Gastrocnemius medialis (tissue), 4 donors: ENCODE measurements around the gene DNAJA2. TPM values are rescaled to one million over a fixed set of nuclear protein-coding genes. Genes with fewer than 3 reads are reported as not detected.

Experiments used
- ATAC-seq, 2 donors: fragments of 150-250 bp; one replicate each; pipeline ENCODE4 v1.9.1; 2016
- DNase-seq, 2 donors: peaks; one replicate each; pipeline ENCODE4 v3.0.0-alpha.2; 2019
- H3K27ac ChIP-seq, 4 donors: fragments of 200-600 bp; sonication (generic); 1 replicate in 1 of 4; 2 replicates in 3 of 4; pipeline ENCODE4 v1.5.1; 2016 to 2018; ENCODE audit warnings: mild to moderate bottlenecking in 2 of 4, moderate library complexity in 1 of 4
- H3K27me3 ChIP-seq, 3 donors: fragments of 200-600 bp; sonication (generic) in 2 of 3; 1 replicate in 1 of 3; 2 replicates in 2 of 3; pipeline versions ENCODE4 v1.5.1 to v1.6.0; 2016 to 2019; ENCODE audit warnings: mild to moderate bottlenecking in 1 of 3, moderate library complexity in 1 of 3
- H3K36me3 ChIP-seq, 2 donors: fragments of 200-600 bp; sonication (generic) in 1 of 2; one replicate each; pipeline ENCODE4 v1.5.1; 2017 to 2018
- H3K4me1 ChIP-seq, 2 donors: fragments of 200-600 bp; sonication (generic) in 1 of 2; one replicate each; pipeline ENCODE4 v1.5.1; 2016 to 2017; ENCODE audit warnings: mild to moderate bottlenecking in 2 of 2
- H3K4me3 ChIP-seq, 4 donors: fragments of 200-600 bp; sonication (generic) in 3 of 4; 1 replicate in 1 of 4; 2 replicates in 3 of 4; pipeline ENCODE4 v1.5.1; 2016 to 2019; ENCODE audit warnings: mild to moderate bottlenecking in 2 of 4
- H3K9me3 ChIP-seq, 3 donors: fragments of 200-600 bp; sonication (generic) in 2 of 3; 1 replicate in 1 of 3; 2 replicates in 2 of 3; pipeline ENCODE4 v1.5.1; 2016 to 2019
- CTCF ChIP-seq, 5 experiments: fragments of 450-650 bp in 3 of 5; fragments of 200-600 bp in 2 of 5; sonication (generic) in 2 of 5; IDR thresholded peaks in 4 of 5; conservative IDR thresholded peaks in 1 of 5; 1 replicate in 4 of 5; 2 replicates in 1 of 5; pipeline ENCODE4 v1.5.1; 2016 to 2019; ENCODE audit warnings: antibody characterized with exemption in 5 of 5, mild to moderate bottlenecking in 3 of 5, moderate library complexity in 3 of 5
- POLR2A ChIP-seq, 2 donors: fragments of 450-650 bp; IDR thresholded peaks; one replicate each; pipeline ENCODE4 v1.6.1; 2017; ENCODE audit warnings: antibody characterized with exemption in 2 of 2, mild to moderate bottlenecking in 2 of 2, moderate library complexity in 2 of 2
- in situ Hi-C, 4 donors: fragments of 200-750 bp; cut with MboI; loops; one replicate each; pipeline versions ENCODE4 v1.15.0 to v1.8.0; 2017; ENCODE audit warnings: low sequenced_read_pairs in 4 of 4
- intact Hi-C: fragments of 100-400 bp; cut with DNase I; formaldehyde crosslinking; loops from one replicate; pipeline ENCODE4 v1.15.1; 2023; ENCODE audit warnings: low total_unique reads
- total RNA-seq, 4 donors: library from RNA; depleted of rRNA; stranded (reverse); fragments of >200 nt; gene quantifications; one replicate each; pipeline versions ENCODE4 v1.1.0 to v1.2.3, GENCODE V29; 2016

DNAJA2 gene
- total RNA-seq, 4 donors from 2014 or later, result 57.4 to 79.6 (median 70.5) TPM

GRCh38 chr16:46954562-46954961, 18.9 kb downstream of the DNAJA2 start:
- no peaks in the 10 kb centered on the region for H3K9me3 ChIP-seq
- ATAC-seq, result no peak
- no peak overlapping the region for H3K27ac ChIP-seq
- H3K36me3 ChIP-seq, result peaks cover 0 to 45% of the 10 kb centered on the region in 2 donors
- no peaks in the 10 kb centered on the region for H3K4me1 ChIP-seq
- intact Hi-C loops, result no loop called here
- DNase-seq, result no peak
- no peaks in the 10 kb centered on the region for H3K27me3 ChIP-seq
- no peak overlapping the region for H3K4me3 ChIP-seq
- TF ChIP-seq POLR2A (IDR thresholded peaks at IDR 0.05), result no peak
- no peak for TF ChIP-seq CTCF (IDR thresholded peaks at IDR 0.05 in 4 of 5, conservative IDR thresholded peaks at IDR 0.05 in 1 of 5)
- in situ Hi-C loops, result no loop called here

GRCh38 chr16:46950009-46950408, 23.5 kb downstream of the DNAJA2 start:
- H3K27ac ChIP-seq, result no peak overlapping the region
- no peaks in the 10 kb centered on the region for H3K27me3 ChIP-seq
- no peaks in the 10 kb centered on the region for H3K4me1 ChIP-seq
- in situ Hi-C loops (no loop called here), intact Hi-C loops (no loop called here)
- TF ChIP-seq POLR2A (IDR thresholded peaks at IDR 0.05) (no peak), CTCF (IDR thresholded peaks at IDR 0.05 in 4 of 5, conservative IDR thresholded peaks at IDR 0.05 in 1 of 5) (no peak)
- H3K36me3 ChIP-seq, result peaks cover 0 to 1% of the 10 kb centered on the region in 2 donors
- no peak for DNase-seq
- no peak overlapping the region for H3K4me3 ChIP-seq
- ATAC-seq, result no peak
- no peaks in the 10 kb centered on the region for H3K9me3 ChIP-seq

DNA sequence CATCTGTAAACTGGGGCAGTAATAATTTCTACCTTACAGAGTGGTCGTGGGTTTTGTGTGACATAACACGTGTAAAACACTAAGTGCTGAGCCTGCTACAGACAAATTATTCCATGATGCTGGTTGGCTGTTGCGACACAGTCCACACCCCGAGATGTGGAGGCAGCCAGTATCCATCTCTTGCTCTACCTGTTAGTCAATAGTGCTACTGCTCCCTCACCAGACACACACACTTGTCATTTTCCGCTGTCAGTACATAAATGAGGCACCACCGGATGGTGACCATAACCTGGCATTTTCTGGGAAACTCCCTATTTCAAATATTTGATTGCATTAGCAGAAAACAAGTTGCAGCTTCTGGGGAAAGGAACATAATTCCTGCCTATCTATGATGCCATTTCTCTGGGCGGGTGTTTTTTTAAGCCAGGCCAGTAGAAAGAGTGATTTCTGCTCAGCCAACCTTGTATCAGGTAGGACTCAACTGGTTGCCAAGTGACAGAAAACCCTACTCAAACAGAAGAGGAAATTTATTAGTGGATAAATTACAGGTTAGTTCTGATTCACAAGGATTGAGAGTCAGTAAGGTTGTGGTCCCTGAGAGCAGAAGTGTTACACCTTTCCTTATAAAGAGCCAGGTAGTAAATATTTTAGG, 24.1 kb downstream of the DNAJA2 start:
- DNase-seq (no peak), ATAC-seq (no peak)
- no peaks in the 10 kb centered on the region for H3K36me3 ChIP-seq
- no peaks in the 10 kb centered on the region for H3K4me1 ChIP-seq
- no peak overlapping the region for H3K27ac ChIP-seq
- no peaks in the 10 kb centered on the region for H3K9me3 ChIP-seq
- no peaks in the 10 kb centered on the region for H3K27me3 ChIP-seq
- TF ChIP-seq POLR2A (IDR thresholded peaks at IDR 0.05) (no peak), CTCF (IDR thresholded peaks at IDR 0.05 in 4 of 5, conservative IDR thresholded peaks at IDR 0.05 in 1 of 5) (no peak)
- intact Hi-C loops (loop anchor here (10.0 kb wide), 1 partner anchor 1215 kb away; no protein-coding TSS in a partner anchor), in situ Hi-C loops (no loop called here)
- no peak overlapping the region for H3K4me3 ChIP-seq

GRCh38 chr16:46948548-46949166, 24.8 kb downstream of the DNAJA2 start:
- no peaks in the 10 kb centered on the region for H3K4me1 ChIP-seq
- in situ Hi-C loops, result no loop called here
- intact Hi-C loops, result loop anchor here (10.0 kb wide), 1 partner anchor 1216 kb away; no protein-coding TSS in a partner anchor
- no peaks in the 10 kb centered on the region for H3K9me3 ChIP-seq
- no peaks in the 10 kb centered on the region for H3K27me3 ChIP-seq
- H3K27ac ChIP-seq, result no peak overlapping the region
- no peaks in the 10 kb centered on the region for H3K36me3 ChIP-seq
- DNase-seq (no peak), ATAC-seq (no peak)
- TF ChIP-seq CTCF (IDR thresholded peaks at IDR 0.05 in 4 of 5, conservative IDR thresholded peaks at IDR 0.05 in 1 of 5) (no peak), POLR2A (IDR thresholded peaks at IDR 0.05) (no peak)
- H3K4me3 ChIP-seq, result no peak overlapping the region
